Mammary epithelial cell (primary cell): ENCODE data around the gene CHD9NB.

ENCODE experiments used
- EZH2 ChIP-seq: IDR thresholded peaks from 2 replicates; pipeline ENCODE4 v1.6.1; 2012; ENCODE audit warnings: low read length, inconsistent platforms, borderline replicate concordance
- TF ChIP-seq, protein P1 (sequence below), 2 donors: IDR thresholded peaks in 1 of 2; conservative IDR thresholded peaks in 1 of 2; 2 replicates each; pipeline ENCODE4 v1.5.1; 2011 to 2012; ENCODE audit warnings: inconsistent platforms in 2 of 2, low read length in 2 of 2, mild to moderate bottlenecking in 2 of 2, control low read depth in 1 of 2, low read depth in 1 of 2; ENCODE audit not compliant: insufficient read depth in 1 of 2; ENCODE audit errors: extremely low read depth in 1 of 2

DNA sequence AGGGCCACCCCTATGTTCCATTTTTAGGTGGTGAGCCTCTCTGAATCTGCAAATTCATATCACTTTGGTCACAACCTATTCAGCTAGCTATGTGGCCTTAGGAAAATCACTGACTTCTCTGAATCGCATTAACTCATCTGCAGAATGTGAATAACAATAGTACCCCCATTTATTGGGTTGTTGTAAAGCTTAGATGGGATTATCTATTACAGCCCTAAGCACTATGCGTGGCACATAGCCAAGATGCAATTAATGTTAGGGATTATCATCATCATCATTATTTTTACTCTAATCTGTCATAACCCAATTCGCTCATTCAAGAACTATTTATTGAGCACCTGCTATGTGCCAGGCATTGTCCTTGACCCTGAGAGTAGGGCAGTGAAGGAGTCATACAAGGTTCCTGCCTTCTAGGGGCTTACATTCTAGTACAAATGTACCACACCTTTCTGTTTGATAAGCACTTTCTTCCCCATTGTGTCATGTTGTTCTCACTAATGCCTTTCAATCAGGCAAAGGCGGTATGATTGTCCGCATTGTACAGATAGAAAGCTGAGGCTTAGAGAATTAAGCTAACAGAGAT, 40.6 kb upstream of the CHD9NB start:
- TF ChIP-seq, protein P1, sequence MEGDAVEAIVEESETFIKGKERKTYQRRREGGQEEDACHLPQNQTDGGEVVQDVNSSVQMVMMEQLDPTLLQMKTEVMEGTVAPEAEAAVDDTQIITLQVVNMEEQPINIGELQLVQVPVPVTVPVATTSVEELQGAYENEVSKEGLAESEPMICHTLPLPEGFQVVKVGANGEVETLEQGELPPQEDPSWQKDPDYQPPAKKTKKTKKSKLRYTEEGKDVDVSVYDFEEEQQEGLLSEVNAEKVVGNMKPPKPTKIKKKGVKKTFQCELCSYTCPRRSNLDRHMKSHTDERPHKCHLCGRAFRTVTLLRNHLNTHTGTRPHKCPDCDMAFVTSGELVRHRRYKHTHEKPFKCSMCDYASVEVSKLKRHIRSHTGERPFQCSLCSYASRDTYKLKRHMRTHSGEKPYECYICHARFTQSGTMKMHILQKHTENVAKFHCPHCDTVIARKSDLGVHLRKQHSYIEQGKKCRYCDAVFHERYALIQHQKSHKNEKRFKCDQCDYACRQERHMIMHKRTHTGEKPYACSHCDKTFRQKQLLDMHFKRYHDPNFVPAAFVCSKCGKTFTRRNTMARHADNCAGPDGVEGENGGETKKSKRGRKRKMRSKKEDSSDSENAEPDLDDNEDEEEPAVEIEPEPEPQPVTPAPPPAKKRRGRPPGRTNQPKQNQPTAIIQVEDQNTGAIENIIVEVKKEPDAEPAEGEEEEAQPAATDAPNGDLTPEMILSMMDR (conservative IDR thresholded peaks at IDR 0.05 in 1 of 2, IDR thresholded peaks at IDR 0.05 in 1 of 2; ENCODE audit: extremely low read depth in 1 of 2, insufficient read depth in 1 of 2, low read depth in 1 of 2, low read length in 2 of 2) = no peak
- TF ChIP-seq EZH2 = no peak
